GM12892 (cell line): ENCODE measurements around the gene TPM3.

ENCODE experiments used
- POLR2A ChIP-seq: IDR thresholded peaks from 2 replicates; pipeline ENCODE4 v1.6.1; 2011; ENCODE audit warnings: low read depth, low read length, control low read depth
- POLR2AphosphoS5 ChIP-seq: IDR thresholded peaks from 2 replicates; pipeline ENCODE4 v1.6.1; 2011; ENCODE audit warnings: low read depth, low read length, control low read depth
- TAF1 ChIP-seq: IDR thresholded peaks from 2 replicates; pipeline ENCODE4 v1.6.1; 2011; ENCODE audit warnings: low read depth, mild to moderate bottlenecking, control low read depth, low read length, borderline replicate concordance

DNA sequence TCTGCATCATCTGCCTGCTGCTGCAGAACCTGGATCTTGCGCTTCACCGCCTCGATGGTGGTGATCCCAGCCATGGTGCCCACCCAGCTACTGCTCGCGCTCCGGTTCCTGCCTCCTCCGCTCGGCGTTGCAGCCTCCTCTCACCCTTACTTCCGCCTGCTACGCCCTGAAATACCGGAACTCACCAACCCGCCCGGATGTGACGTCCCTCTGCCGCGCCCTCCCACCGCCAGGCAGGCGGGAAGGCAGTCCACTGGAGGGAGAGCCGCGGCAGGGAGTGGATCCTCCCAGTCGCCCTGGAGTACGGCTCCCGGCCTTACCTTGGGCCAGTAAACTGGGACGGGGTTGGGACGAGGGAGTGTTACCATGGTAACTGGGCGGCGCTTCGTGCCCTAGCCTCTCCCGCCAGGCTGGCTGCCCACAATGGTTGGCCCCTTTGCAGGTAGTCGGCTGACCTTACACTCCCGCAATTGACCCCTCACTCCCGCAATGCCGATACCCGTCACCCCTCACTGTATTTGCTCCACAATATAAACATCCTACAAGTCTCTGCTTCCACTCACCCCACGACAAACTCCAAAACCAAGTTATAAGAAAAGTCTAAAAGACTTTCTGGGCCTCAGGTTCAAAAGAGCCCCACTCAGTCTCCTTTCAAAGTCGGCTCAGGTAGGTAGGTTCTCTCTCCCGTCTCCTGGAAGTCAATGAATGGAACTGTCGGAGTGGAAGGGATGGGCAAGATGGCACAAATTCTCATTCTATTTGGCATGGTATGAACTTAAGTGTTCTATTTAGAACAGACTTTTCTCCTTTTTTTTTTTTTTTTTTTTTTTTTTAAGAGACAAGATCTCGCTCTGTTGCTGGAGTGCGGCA, 8.6 kb downstream of the TPM3 start:
- TF ChIP-seq POLR2A = peak; percentile 97
- peak; percentile 96 for TF ChIP-seq POLR2AphosphoS5
- TF ChIP-seq TAF1 = peak; percentile 90
